Lower leg skin (tissue), 3 donors: Measurements from ENCODE around the gene LMF1.

Experiments
- POLR2A ChIP-seq, 2 donors: fragments of 450-650 bp; IDR thresholded peaks; one replicate each; pipeline ENCODE4 v1.6.1; 2016 to 2017; ENCODE audit warnings: antibody characterized with exemption in 2 of 2, mild to moderate bottlenecking in 1 of 2, moderate library complexity in 1 of 2
- TF ChIP-seq, protein P1 (sequence below), 3 donors: fragments of 450-650 bp; IDR thresholded peaks; one replicate each; pipeline ENCODE4 v1.5.1; 2016; ENCODE audit warnings: antibody characterized with exemption in 3 of 3, mild to moderate bottlenecking in 3 of 3, moderate library complexity in 2 of 3

DNA sequence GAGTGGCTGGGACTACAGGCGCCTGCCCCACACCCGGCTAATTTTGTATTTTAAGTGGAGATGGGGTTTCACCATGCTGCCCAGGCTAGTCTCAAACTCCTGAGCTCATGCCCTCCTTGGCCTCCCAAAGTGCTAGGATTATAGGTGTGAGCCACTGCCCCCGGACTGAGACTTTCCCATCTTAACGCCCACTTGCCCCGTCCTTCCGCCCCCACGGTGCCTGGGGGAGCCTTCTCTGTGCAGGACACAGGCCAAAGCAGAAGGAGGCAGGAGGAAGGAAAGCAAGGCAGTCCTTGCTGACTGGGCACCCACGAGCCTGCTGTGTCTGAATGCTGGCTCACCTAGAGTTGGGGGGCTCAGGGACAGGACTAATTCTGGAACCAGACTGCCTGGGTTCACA, 152.7 kb downstream of the LMF1 start:
- no peak for TF ChIP-seq POLR2A (IDR thresholded peaks at IDR 0.05)
- TF ChIP-seq, protein P1, sequence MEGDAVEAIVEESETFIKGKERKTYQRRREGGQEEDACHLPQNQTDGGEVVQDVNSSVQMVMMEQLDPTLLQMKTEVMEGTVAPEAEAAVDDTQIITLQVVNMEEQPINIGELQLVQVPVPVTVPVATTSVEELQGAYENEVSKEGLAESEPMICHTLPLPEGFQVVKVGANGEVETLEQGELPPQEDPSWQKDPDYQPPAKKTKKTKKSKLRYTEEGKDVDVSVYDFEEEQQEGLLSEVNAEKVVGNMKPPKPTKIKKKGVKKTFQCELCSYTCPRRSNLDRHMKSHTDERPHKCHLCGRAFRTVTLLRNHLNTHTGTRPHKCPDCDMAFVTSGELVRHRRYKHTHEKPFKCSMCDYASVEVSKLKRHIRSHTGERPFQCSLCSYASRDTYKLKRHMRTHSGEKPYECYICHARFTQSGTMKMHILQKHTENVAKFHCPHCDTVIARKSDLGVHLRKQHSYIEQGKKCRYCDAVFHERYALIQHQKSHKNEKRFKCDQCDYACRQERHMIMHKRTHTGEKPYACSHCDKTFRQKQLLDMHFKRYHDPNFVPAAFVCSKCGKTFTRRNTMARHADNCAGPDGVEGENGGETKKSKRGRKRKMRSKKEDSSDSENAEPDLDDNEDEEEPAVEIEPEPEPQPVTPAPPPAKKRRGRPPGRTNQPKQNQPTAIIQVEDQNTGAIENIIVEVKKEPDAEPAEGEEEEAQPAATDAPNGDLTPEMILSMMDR (IDR thresholded peaks at IDR 0.05) = no peak
